ENCODE results near the gene SPOCK1.

- TF ChIP-seq, protein P1, sequence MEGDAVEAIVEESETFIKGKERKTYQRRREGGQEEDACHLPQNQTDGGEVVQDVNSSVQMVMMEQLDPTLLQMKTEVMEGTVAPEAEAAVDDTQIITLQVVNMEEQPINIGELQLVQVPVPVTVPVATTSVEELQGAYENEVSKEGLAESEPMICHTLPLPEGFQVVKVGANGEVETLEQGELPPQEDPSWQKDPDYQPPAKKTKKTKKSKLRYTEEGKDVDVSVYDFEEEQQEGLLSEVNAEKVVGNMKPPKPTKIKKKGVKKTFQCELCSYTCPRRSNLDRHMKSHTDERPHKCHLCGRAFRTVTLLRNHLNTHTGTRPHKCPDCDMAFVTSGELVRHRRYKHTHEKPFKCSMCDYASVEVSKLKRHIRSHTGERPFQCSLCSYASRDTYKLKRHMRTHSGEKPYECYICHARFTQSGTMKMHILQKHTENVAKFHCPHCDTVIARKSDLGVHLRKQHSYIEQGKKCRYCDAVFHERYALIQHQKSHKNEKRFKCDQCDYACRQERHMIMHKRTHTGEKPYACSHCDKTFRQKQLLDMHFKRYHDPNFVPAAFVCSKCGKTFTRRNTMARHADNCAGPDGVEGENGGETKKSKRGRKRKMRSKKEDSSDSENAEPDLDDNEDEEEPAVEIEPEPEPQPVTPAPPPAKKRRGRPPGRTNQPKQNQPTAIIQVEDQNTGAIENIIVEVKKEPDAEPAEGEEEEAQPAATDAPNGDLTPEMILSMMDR (conservative IDR thresholded peaks at IDR 0.05; ENCODE audit: low read depth in 2 of 2): no peak
- no peak for TF ChIP-seq CREB1 (CRISPR knock-in tag; IDR thresholded peaks at IDR 0.05; ENCODE audit: low read depth)
- no peak for TF ChIP-seq POLR2AphosphoS5 (IDR thresholded peaks at IDR 0.05; ENCODE audit: low read depth)
- no peak for TF ChIP-seq EZH2 (IDR thresholded peaks at IDR 0.05; ENCODE audit: low read depth, unreplicated experiment)
- no peak for TF ChIP-seq JUNB (IDR thresholded peaks at IDR 0.05; ENCODE audit: unreplicated experiment)
- TF ChIP-seq, protein P2, sequence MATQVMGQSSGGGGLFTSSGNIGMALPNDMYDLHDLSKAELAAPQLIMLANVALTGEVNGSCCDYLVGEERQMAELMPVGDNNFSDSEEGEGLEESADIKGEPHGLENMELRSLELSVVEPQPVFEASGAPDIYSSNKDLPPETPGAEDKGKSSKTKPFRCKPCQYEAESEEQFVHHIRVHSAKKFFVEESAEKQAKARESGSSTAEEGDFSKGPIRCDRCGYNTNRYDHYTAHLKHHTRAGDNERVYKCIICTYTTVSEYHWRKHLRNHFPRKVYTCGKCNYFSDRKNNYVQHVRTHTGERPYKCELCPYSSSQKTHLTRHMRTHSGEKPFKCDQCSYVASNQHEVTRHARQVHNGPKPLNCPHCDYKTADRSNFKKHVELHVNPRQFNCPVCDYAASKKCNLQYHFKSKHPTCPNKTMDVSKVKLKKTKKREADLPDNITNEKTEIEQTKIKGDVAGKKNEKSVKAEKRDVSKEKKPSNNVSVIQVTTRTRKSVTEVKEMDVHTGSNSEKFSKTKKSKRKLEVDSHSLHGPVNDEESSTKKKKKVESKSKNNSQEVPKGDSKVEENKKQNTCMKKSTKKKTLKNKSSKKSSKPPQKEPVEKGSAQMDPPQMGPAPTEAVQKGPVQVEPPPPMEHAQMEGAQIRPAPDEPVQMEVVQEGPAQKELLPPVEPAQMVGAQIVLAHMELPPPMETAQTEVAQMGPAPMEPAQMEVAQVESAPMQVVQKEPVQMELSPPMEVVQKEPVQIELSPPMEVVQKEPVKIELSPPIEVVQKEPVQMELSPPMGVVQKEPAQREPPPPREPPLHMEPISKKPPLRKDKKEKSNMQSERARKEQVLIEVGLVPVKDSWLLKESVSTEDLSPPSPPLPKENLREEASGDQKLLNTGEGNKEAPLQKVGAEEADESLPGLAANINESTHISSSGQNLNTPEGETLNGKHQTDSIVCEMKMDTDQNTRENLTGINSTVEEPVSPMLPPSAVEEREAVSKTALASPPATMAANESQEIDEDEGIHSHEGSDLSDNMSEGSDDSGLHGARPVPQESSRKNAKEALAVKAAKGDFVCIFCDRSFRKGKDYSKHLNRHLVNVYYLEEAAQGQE (IDR thresholded peaks at IDR 0.05; ENCODE audit: unreplicated experiment): no peak
- TF ChIP-seq ETS1 (IDR thresholded peaks at IDR 0.05): no peak
- no peak for TF ChIP-seq STAT1 (IDR thresholded peaks at IDR 0.05; ENCODE audit: unreplicated experiment)
- TF ChIP-seq, protein P3, sequence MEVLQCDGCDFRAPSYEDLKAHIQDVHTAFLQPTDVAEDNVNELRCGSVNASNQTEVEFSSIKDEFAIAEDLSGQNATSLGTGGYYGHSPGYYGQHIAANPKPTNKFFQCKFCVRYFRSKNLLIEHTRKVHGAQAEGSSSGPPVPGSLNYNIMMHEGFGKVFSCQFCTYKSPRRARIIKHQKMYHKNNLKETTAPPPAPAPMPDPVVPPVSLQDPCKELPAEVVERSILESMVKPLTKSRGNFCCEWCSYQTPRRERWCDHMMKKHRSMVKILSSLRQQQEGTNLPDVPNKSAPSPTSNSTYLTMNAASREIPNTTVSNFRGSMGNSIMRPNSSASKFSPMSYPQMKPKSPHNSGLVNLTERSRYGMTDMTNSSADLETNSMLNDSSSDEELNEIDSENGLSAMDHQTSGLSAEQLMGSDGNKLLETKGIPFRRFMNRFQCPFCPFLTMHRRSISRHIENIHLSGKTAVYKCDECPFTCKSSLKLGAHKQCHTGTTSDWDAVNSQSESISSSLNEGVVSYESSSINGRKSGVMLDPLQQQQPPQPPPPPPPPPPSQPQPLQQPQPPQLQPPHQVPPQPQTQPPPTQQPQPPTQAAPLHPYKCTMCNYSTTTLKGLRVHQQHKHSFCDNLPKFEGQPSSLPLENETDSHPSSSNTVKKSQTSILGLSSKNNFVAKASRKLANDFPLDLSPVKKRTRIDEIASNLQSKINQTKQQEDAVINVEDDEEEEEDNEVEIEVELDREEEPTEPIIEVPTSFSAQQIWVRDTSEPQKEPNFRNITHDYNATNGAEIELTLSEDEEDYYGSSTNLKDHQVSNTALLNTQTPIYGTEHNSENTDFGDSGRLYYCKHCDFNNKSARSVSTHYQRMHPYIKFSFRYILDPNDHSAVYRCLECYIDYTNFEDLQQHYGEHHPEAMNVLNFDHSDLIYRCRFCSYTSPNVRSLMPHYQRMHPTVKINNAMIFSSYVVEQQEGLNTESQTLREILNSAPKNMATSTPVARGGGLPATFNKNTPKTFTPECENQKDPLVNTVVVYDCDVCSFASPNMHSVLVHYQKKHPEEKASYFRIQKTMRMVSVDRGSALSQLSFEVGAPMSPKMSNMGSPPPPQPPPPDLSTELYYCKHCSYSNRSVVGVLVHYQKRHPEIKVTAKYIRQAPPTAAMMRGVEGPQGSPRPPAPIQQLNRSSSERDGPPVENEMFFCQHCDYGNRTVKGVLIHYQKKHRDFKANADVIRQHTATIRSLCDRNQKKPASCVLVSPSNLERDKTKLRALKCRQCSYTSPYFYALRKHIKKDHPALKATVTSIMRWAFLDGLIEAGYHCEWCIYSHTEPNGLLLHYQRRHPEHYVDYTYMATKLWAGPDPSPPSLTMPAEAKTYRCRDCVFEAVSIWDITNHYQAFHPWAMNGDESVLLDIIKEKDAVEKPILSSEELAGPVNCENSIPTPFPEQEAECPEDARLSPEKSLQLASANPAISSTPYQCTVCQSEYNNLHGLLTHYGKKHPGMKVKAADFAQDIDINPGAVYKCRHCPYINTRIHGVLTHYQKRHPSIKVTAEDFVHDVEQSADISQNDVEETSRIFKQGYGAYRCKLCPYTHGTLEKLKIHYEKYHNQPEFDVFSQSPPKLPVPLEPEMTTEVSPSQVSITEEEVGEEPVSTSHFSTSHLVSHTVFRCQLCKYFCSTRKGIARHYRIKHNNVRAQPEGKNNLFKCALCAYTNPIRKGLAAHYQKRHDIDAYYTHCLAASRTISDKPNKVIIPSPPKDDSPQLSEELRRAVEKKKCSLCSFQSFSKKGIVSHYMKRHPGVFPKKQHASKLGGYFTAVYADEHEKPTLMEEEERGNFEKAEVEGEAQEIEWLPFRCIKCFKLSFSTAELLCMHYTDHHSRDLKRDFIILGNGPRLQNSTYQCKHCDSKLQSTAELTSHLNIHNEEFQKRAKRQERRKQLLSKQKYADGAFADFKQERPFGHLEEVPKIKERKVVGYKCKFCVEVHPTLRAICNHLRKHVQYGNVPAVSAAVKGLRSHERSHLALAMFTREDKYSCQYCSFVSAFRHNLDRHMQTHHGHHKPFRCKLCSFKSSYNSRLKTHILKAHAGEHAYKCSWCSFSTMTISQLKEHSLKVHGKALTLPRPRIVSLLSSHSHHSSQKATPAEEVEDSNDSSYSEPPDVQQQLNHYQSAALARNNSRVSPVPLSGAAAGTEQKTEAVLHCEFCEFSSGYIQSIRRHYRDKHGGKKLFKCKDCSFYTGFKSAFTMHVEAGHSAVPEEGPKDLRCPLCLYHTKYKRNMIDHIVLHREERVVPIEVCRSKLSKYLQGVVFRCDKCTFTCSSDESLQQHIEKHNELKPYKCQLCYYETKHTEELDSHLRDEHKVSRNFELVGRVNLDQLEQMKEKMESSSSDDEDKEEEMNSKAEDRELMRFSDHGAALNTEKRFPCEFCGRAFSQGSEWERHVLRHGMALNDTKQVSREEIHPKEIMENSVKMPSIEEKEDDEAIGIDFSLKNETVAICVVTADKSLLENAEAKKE (CRISPR knock-in tag; IDR thresholded peaks at IDR 0.05): no peak
Observed at GRCh38 chr5:137172258-137172657, 326.9 kb downstream of the SPOCK1 start.

Data from GM23338 (cell line).